Measurements from ENCODE around the gene NBEAL2. TPM values are rescaled to one million over a fixed set of nuclear protein-coding genes. Genes with fewer than 3 reads are reported as not detected.

NBEAL2 gene
- total and polyA plus RNA-seq, 2 of the 8 experiments (the other 6 are each of a cell fraction or from before 2014, with no cell fraction given), result 27.3 to 46.9 TPM

DNA sequence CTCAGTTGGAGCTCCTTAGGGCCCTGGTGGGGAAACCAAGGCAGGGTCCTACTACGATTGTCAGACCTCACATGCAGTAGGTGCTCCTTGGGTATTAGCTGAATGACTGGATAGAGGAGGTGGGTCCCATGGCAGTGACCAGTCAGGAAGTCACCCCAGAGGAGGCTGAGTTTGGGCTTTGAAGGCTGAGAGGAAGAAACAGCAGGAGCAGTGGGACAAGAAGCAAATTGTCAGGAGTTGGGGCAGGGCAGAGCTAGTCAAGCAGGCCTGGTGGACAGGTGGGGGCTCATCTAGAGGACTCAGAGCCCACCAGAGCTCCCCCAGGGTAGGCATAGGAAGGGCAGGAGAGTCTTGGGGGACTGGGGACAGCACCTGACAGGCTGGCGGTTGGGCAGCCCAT, 3.1 kb downstream of the NBEAL2 start:
- no peak overlapping the region for H3K4ac ChIP-seq (replicated peaks; ENCODE audit: insufficient read length, low read depth, low read length)
- H3K23ac ChIP-seq (ENCODE audit: insufficient read length), result no peak overlapping the region
- peaks cover 6 to 19% of the 10 kb centered on the region in 2 experiments for H4K20me1 ChIP-seq (replicated peaks in 1 of 2; ENCODE audit: control insufficient read depth in 1 of 2, insufficient read depth in 2 of 2, low read length in 2 of 2)
- 0 out of 2 replicates have a peak, but pooled peaks cover 2% of the 10 kb centered on the region for H3K79me1 ChIP-seq (ENCODE audit: low read depth, low read length)
- H2BK15ac ChIP-seq (ENCODE audit: low read length), result no peak overlapping the region
- H3K4me3 ChIP-seq (ENCODE audit: extremely low read depth in 1 of 4, insufficient read depth in 2 of 4, low read depth in 3 of 4, low read length in 4 of 4), result 0 out of 8 replicates have a peak overlapping the region, but pooled peaks of 1 of the 4 experiments have one; percentile 4
- peaks cover 0 to 13% (median 3%) of the 10 kb centered on the region in 4 experiments; a peak in 3 of 7 replicates for H3K27me3 ChIP-seq (replicated peaks in 1 of 4; ENCODE audit: control insufficient read depth in 3 of 4, extremely low read depth in 1 of 4, insufficient read depth in 3 of 4, low read length in 3 of 4)
- H3K4me2 ChIP-seq (ENCODE audit: insufficient read depth in 1 of 2, low read depth in 2 of 2, low read length in 2 of 2), result peak overlapping the region; percentile 34 to 55; a peak in 3 of 4 replicates
- no peak overlapping the region for H2BK20ac ChIP-seq (ENCODE audit: low read length)
- WGBS, 2 experiments (ENCODE audit: extremely low coverage in 1 of 2, insufficient coverage in 1 of 2, insufficient read length in 1 of 2, insufficient replicate concordance in 2 of 2, low coverage in 1 of 2, low lambda C conversion rate in 2 of 2, missing lambda C conversion rate in 1 of 2), result 83% methylated on average over 2 of the region's 2 CpGs; no CpG with 5 or more reads in 1 of the 2 experiments
- peaks cover 0 to 4% of the 10 kb centered on the region in 2 experiments; a peak in 1 of 4 replicates for H3K79me2 ChIP-seq (ENCODE audit: control insufficient read depth in 1 of 2, insufficient read depth in 2 of 2, low read length in 2 of 2)
- H3K27ac ChIP-seq (ENCODE audit: low read depth, low read length), result no peak overlapping the region
- no peak overlapping the region for H2BK5ac ChIP-seq (ENCODE audit: low read depth, low read length)
- no peak overlapping the region for H2AFZ ChIP-seq (ENCODE audit: low read length)
- no peak for TF ChIP-seq SP2 (IDR thresholded peaks at IDR 0.05; ENCODE audit: low read length)
- CTCF ChIA-PET (ENCODE audit: partially characterized antibody), result interaction anchor here (0.7 to 13.0 kb wide), 12 partner anchors 10 to 388 kb away, joined by 3 to 130 read pairs (median 3); no protein-coding TSS in a partner anchor
- FAIRE-seq (no peak), DNase-seq (ENCODE audit: low read depth in 1 of 2, low spot score in 2 of 2) (no peak)
- no peak overlapping the region for H3K18ac ChIP-seq (ENCODE audit: extremely low read depth, low read length)
- no peak overlapping the region for H2BK120ac ChIP-seq (replicated peaks; ENCODE audit: low read depth, low read length)
- H3K9ac ChIP-seq (replicated peaks in 1 of 4; ENCODE audit: extremely low read depth in 1 of 4, low read depth in 3 of 4, low read length in 3 of 4), result no peak overlapping the region
- POLR2A ChIA-PET (ENCODE audit: partially characterized antibody), result interaction anchor here (0.9 to 2.7 kb wide), 10 partner anchors 7 to 398 kb away, joined by 3 to 10 read pairs (median 4); partner anchors contain the start of gene PTPN23
- no peak overlapping the region for H3K14ac ChIP-seq (ENCODE audit: insufficient read length)
- no peak overlapping the region for H4K91ac ChIP-seq (replicated peaks; ENCODE audit: insufficient read length, low read length)
- H3K4me1 ChIP-seq (replicated peaks in 1 of 4; ENCODE audit: control insufficient read depth in 3 of 4, insufficient read depth in 4 of 4, low read length in 3 of 4), result peaks cover 3 to 28% (median 17%) of the 10 kb centered on the region in 4 experiments
- no peak overlapping the region for H2BK12ac ChIP-seq (ENCODE audit: low read depth, low read length)
- H3K23me2 ChIP-seq (ENCODE audit: low read depth, low read length), result peaks cover 10% of the 10 kb centered on the region; the same call in 1 of the 2 replicates
- H3K36me3 ChIP-seq (ENCODE audit: control insufficient read depth in 2 of 4, insufficient read depth in 4 of 4, low read length in 3 of 4), result no peaks in the 10 kb centered on the region
- H4K5ac ChIP-seq (ENCODE audit: insufficient read length, low read depth, low read length), result no peak overlapping the region
- no peak overlapping the region for H4K8ac ChIP-seq (ENCODE audit: extremely low read depth, insufficient read depth, low read length)
- H3K56ac ChIP-seq (replicated peaks; ENCODE audit: insufficient read length, low read depth, low read length), result no peak overlapping the region
- H2AK5ac ChIP-seq (ENCODE audit: low read depth, low read length), result no peak overlapping the region
- no peaks in the 10 kb centered on the region for H3K9me3 ChIP-seq (ENCODE audit: insufficient read depth in 2 of 2, low read depth in 1 of 2, low read length in 1 of 2)
